Glutamatergic neuron (in vitro differentiated cells): ENCODE data around the gene HSP90AB1. TPM values are rescaled to one million over a fixed set of nuclear protein-coding genes. Genes with fewer than 3 reads are reported as not detected.
"Not testable (repeated sequence)": the region's sequence is repeated elsewhere in the genome, so short reads cannot be mapped to it uniquely, and the experiment has no call there.

Experiments
- DNase-seq: peaks from one replicate; pipeline ENCODE4 v3.0.0; 2022
- H3K27ac Mint-ChIP-seq: one replicate; pipeline ENCODE4 v1.8.0; 2020; ENCODE audit warnings: mild to moderate bottlenecking, mixed read lengths, inconsistent platforms; ENCODE audit not compliant: unreplicated experiment
- H3K27me3 Mint-ChIP-seq: one replicate; pipeline ENCODE4 v1.8.0; 2020; ENCODE audit warnings: mild to moderate bottlenecking, moderate library complexity, mixed read lengths, inconsistent platforms; ENCODE audit not compliant: unreplicated experiment
- H3K36me3 Mint-ChIP-seq: one replicate; pipeline ENCODE4 v1.8.0; 2020; ENCODE audit warnings: mild to moderate bottlenecking, mixed read lengths, inconsistent platforms; ENCODE audit not compliant: unreplicated experiment
- H3K4me1 Mint-ChIP-seq: one replicate; pipeline ENCODE4 v1.8.0; 2020; ENCODE audit warnings: mild to moderate bottlenecking, low read depth, mixed read lengths, inconsistent platforms; ENCODE audit not compliant: unreplicated experiment
- H3K4me3 Mint-ChIP-seq: one replicate; pipeline ENCODE4 v1.8.0; 2020; ENCODE audit warnings: mild to moderate bottlenecking, mixed read lengths, inconsistent platforms; ENCODE audit not compliant: unreplicated experiment
- H3K9me3 Mint-ChIP-seq: one replicate; pipeline ENCODE4 v1.8.0; 2020; ENCODE audit warnings: mild to moderate bottlenecking, moderate library complexity, mixed read lengths, inconsistent platforms; ENCODE audit not compliant: unreplicated experiment
- CTCF ChIP-seq: fragments of 200-600 bp; sonication (generic); IDR thresholded peaks from one replicate; pipeline ENCODE4 v1.5.0; 2021; ENCODE audit not compliant: partially characterized antibody, unreplicated experiment
- total RNA-seq: library from RNA; stranded (reverse); fragmentation: NEBNext Ultra II Directional; extraction: Animal tissue kit (Norgen Biotek cat#: 25700); gene quantifications from one replicate; pipeline ENCODE4 v1.2.1, GENCODE V29; 2021; ENCODE audit not compliant: unreplicated experiment

HSP90AB1 gene
- total RNA-seq, 1 donor from 2014 or later, result 771 TPM

GRCh38 chr6:44228433-44228832 is 18.5 kb upstream of the HSP90AB1 start:
- DNase-seq, result no peak
- H3K4me1 Mint-ChIP-seq, result peaks cover 30% of the 10 kb centered on the region
- no peaks in the 10 kb centered on the region for H3K36me3 Mint-ChIP-seq
- H3K27ac Mint-ChIP-seq, result no peak overlapping the region
- H3K9me3 Mint-ChIP-seq, result peaks cover 2% of the 10 kb centered on the region
- no peak for TF ChIP-seq CTCF
- peaks cover 3% of the 10 kb centered on the region for H3K27me3 Mint-ChIP-seq
- H3K4me3 Mint-ChIP-seq, result no peak overlapping the region

- Mint-ChIP-seq H3K4me3 (no peak overlapping the region), H3K36me3 (no peaks in the 10 kb centered on the region), H3K4me1 (peaks cover 34% of the 10 kb centered on the region), H3K27ac (no peak overlapping the region), H3K27me3 (peaks cover 4% of the 10 kb centered on the region), H3K9me3 (peaks cover 2% of the 10 kb centered on the region)
- no peak for TF ChIP-seq CTCF
- DNase-seq, result no peak
Measured at GRCh38 chr6:44228836-44229235, 18.1 kb upstream of the HSP90AB1 start.

GRCh38 chr6:44229376-44230033 is 17.4 kb upstream of the HSP90AB1 start:
- Mint-ChIP-seq H3K27ac (no peak overlapping the region), H3K9me3 (peaks cover 2% of the 10 kb centered on the region), H3K36me3 (no peaks in the 10 kb centered on the region), H3K27me3 (peaks cover 4% of the 10 kb centered on the region), H3K4me3 (no peak overlapping the region), H3K4me1 (peaks cover 31% of the 10 kb centered on the region)
- DNase-seq, result no peak
- no peak for TF ChIP-seq CTCF

- Mint-ChIP-seq H3K4me3 (no peak overlapping the region), H3K27me3 (peaks cover 4% of the 10 kb centered on the region), H3K27ac (no peak overlapping the region), H3K36me3 (no peaks in the 10 kb centered on the region), H3K9me3 (peaks cover 2% of the 10 kb centered on the region), H3K4me1 (peaks cover 33% of the 10 kb centered on the region)
- TF ChIP-seq CTCF, result no peak
- no peak for DNase-seq
Measured at GRCh38 chr6:44230034-44230675, 16.7 kb upstream of the HSP90AB1 start.

GRCh38 chr6:44231426-44231825 is 15.5 kb upstream of the HSP90AB1 start:
- not testable (repeated sequence) for DNase-seq, H3K27ac Mint-ChIP-seq, H3K9me3 Mint-ChIP-seq, H3K4me3 Mint-ChIP-seq, H3K36me3 Mint-ChIP-seq, H3K27me3 Mint-ChIP-seq
- peaks cover 35% of the 10 kb centered on the region for H3K4me1 Mint-ChIP-seq
